Embryonic facial prominence (tissue), 1 donor: ENCODE results near the gene PRRG4.
"Not testable (repeated sequence)": the region's sequence is repeated elsewhere in the genome, so short reads cannot be mapped to it uniquely, and the experiment has no call there.

Experiments
- DNase-seq: peaks from one replicate; pipeline ENCODE4 v3.0.0-alpha.2; 2016; ENCODE audit errors: extremely low spot score

Gene PRRG4

GRCh38 chr11:32885556-32885955 is 55.8 kb downstream of the PRRG4 start:
- no peak for DNase-seq

- DNase-seq: no peak
Observed at GRCh38 chr11:32886180-32886579, 56.5 kb downstream of the PRRG4 start.

- DNase-seq: not testable (repeated sequence)
Observed at GRCh38 chr11:32887707-32888383, 58.1 kb downstream of the PRRG4 start.

GRCh38 chr11:32888384-32888710 is 58.6 kb downstream of the PRRG4 start:
- DNase-seq: not testable (repeated sequence)

GRCh38 chr11:32888805-32889204 is 59.1 kb downstream of the PRRG4 start:
- DNase-seq: no peak

- DNase-seq: no peak
Observed at GRCh38 chr11:32890843-32891656, 61.3 kb downstream of the PRRG4 start.

- peak; percentile 49 for DNase-seq
Observed at GRCh38 chr11:32891657-32892354, 62.1 kb downstream of the PRRG4 start.

GRCh38 chr11:32892355-32893092 is 62.8 kb downstream of the PRRG4 start, which contains the start of gene QSER1:
QSER1 (plus strand) TSS chr11:32892811; CDS start chr11:32893126, 315 bp downstream.
- DNase-seq: peak; percentile 34

- no peak for DNase-seq
Observed at GRCh38 chr11:32893093-32893342, 63.3 kb downstream of the PRRG4 start.

- DNase-seq: peak; percentile 47
Observed at GRCh38 chr11:32893343-32894148, 63.8 kb downstream of the PRRG4 start.

GRCh38 chr11:32894149-32894827 is 64.6 kb downstream of the PRRG4 start:
- peak; percentile 51 for DNase-seq

- DNase-seq: no peak
Observed at GRCh38 chr11:32894921-32895320, 65.2 kb downstream of the PRRG4 start.

- DNase-seq: no peak
Observed at GRCh38 chr11:32895471-32895870, 65.7 kb downstream of the PRRG4 start.

GRCh38 chr11:32897103-32897502 is 67.4 kb downstream of the PRRG4 start:
- no peak for DNase-seq

GRCh38 chr11:32899438-32899837 is 69.7 kb downstream of the PRRG4 start:
- DNase-seq: no peak

GRCh38 chr11:32902089-32902665 is 72.5 kb downstream of the PRRG4 start:
- DNase-seq: no peak

- DNase-seq: no peak
Observed at GRCh38 chr11:32905028-32905667, 75.4 kb downstream of the PRRG4 start.
